Measurements from ENCODE around the gene PAPPA2.

Gene PAPPA2

GRCh38 chr1:176884286-176884685 is 421.3 kb downstream of the PAPPA2 start:
- no peak overlapping the region for H3K4me3 ChIP-seq (ENCODE audit: low read depth, low read length, poor library complexity, severe bottlenecking)
- H3K27me3 ChIP-seq (ENCODE audit: insufficient read depth, low read length), result no peaks in the 10 kb centered on the region
- no peaks in the 10 kb centered on the region for H3K36me3 ChIP-seq (ENCODE audit: insufficient read depth, low read length)
- H3F3A ChIP-seq (ENCODE audit: insufficient read depth, low read length), result no peaks in the 10 kb centered on the region
- H4K20me1 ChIP-seq (ENCODE audit: insufficient read depth, low read length), result no peaks in the 10 kb centered on the region
- no peak overlapping the region for H3K27ac ChIP-seq (ENCODE audit: low read depth, low read length, poor library complexity, severe bottlenecking)
- H3K4me2 ChIP-seq (ENCODE audit: low read length), result no peak overlapping the region
- H3K79me2 ChIP-seq (ENCODE audit: insufficient read depth, low read length), result no peaks in the 10 kb centered on the region
- H3K9ac ChIP-seq (ENCODE audit: low read length), result no peak overlapping the region
- no peaks in the 10 kb centered on the region for H3K4me1 ChIP-seq (ENCODE audit: insufficient read depth, low read length, severe bottlenecking)
- TF ChIP-seq CTCF (IDR thresholded peaks at IDR 0.05; ENCODE audit: low read length) (no peak), EZH2 (IDR thresholded peaks at IDR 0.05; ENCODE audit: borderline replicate concordance, low read length) (no peak)
- H3K9me2 ChIP-seq (ENCODE audit: low read depth, low read length), result no peaks in the 10 kb centered on the region
- H2AFZ ChIP-seq (ENCODE audit: low read length), result no peak overlapping the region
- no peaks in the 10 kb centered on the region for H3K9me3 ChIP-seq (ENCODE audit: low read length)

- H3K4me1 ChIP-seq (ENCODE audit: insufficient read depth, low read length, severe bottlenecking), result no peaks in the 10 kb centered on the region
- H2AFZ ChIP-seq (ENCODE audit: low read length), result no peak overlapping the region
- no peaks in the 10 kb centered on the region for H3K9me2 ChIP-seq (ENCODE audit: low read depth, low read length)
- no peaks in the 10 kb centered on the region for H3K27me3 ChIP-seq (ENCODE audit: insufficient read depth, low read length)
- H3K9ac ChIP-seq (ENCODE audit: low read length), result no peak overlapping the region
- no peaks in the 10 kb centered on the region for H3K36me3 ChIP-seq (ENCODE audit: insufficient read depth, low read length)
- no peak overlapping the region for H3K27ac ChIP-seq (ENCODE audit: low read depth, low read length, poor library complexity, severe bottlenecking)
- no peak overlapping the region for H3K4me3 ChIP-seq (ENCODE audit: low read depth, low read length, poor library complexity, severe bottlenecking)
- H3K4me2 ChIP-seq (ENCODE audit: low read length), result no peak overlapping the region
- H3K79me2 ChIP-seq (ENCODE audit: insufficient read depth, low read length), result no peaks in the 10 kb centered on the region
- TF ChIP-seq CTCF (IDR thresholded peaks at IDR 0.05; ENCODE audit: low read length), result no peak
- TF ChIP-seq EZH2 (IDR thresholded peaks at IDR 0.05; ENCODE audit: borderline replicate concordance, low read length), result no peak
- H3K9me3 ChIP-seq (ENCODE audit: low read length), result no peaks in the 10 kb centered on the region
- H4K20me1 ChIP-seq (ENCODE audit: insufficient read depth, low read length), result no peaks in the 10 kb centered on the region
- H3F3A ChIP-seq (ENCODE audit: insufficient read depth, low read length), result no peaks in the 10 kb centered on the region
These were observed 421.9 kb downstream of the PAPPA2 start for GRCh38 chr1:176884911-176885310.

- Histone ChIP-seq H3K9me2 (ENCODE audit: low read depth, low read length) (no peaks in the 10 kb centered on the region), H3K27ac (ENCODE audit: low read depth, low read length, poor library complexity, severe bottlenecking) (no peak overlapping the region), H3K27me3 (ENCODE audit: insufficient read depth, low read length) (no peaks in the 10 kb centered on the region), H3K4me3 (ENCODE audit: low read depth, low read length, poor library complexity, severe bottlenecking) (no peak overlapping the region), H3K79me2 (ENCODE audit: insufficient read depth, low read length) (no peaks in the 10 kb centered on the region), H2AFZ (ENCODE audit: low read length) (no peak overlapping the region), H3K36me3 (ENCODE audit: insufficient read depth, low read length) (no peaks in the 10 kb centered on the region), H3F3A (ENCODE audit: insufficient read depth, low read length) (no peaks in the 10 kb centered on the region), H3K4me2 (ENCODE audit: low read length) (no peak overlapping the region), H4K20me1 (ENCODE audit: insufficient read depth, low read length) (no peaks in the 10 kb centered on the region), H3K9ac (ENCODE audit: low read length) (no peak overlapping the region), H3K9me3 (ENCODE audit: low read length) (no peaks in the 10 kb centered on the region), H3K4me1 (ENCODE audit: insufficient read depth, low read length, severe bottlenecking) (no peaks in the 10 kb centered on the region)
- no peak for TF ChIP-seq EZH2 (IDR thresholded peaks at IDR 0.05; ENCODE audit: borderline replicate concordance, low read length)
- no peak for TF ChIP-seq CTCF (IDR thresholded peaks at IDR 0.05; ENCODE audit: low read length)
These were observed 422.4 kb downstream of the PAPPA2 start for GRCh38 chr1:176885341-176885740.
